ENCODE measurements around the gene BPIFB6. TPM values are rescaled to one million over a fixed set of nuclear protein-coding genes. Genes with fewer than 3 reads are reported as not detected.

The BPIFB6 gene
- total and polyA plus RNA-seq, 2 donors (not counting 1 experiment from before 2014, with no cell fraction given) = not detected

- no peak overlapping the region for H3K9ac ChIP-seq (ENCODE audit: insufficient read depth, low read length)
- no peak overlapping the region for H3K27ac ChIP-seq (ENCODE audit: insufficient read depth, low read length)
- no peaks in the 10 kb centered on the region for H4K20me1 ChIP-seq (ENCODE audit: control insufficient read depth, extremely low read depth, insufficient read depth, low read length)
- no peaks in the 10 kb centered on the region for H3K9me3 ChIP-seq (ENCODE audit: control insufficient read depth, insufficient read depth, low read depth, low read length)
- no peaks in the 10 kb centered on the region for H3K36me3 ChIP-seq (ENCODE audit: control insufficient read depth, insufficient read depth, low read length)
- no peak for DNase-seq (ENCODE audit: low read depth in 2 of 2)
- no peaks in the 10 kb centered on the region for H3K79me2 ChIP-seq (ENCODE audit: control insufficient read depth, insufficient read depth, low read length)
- no peaks in the 10 kb centered on the region for H3K4me1 ChIP-seq (ENCODE audit: control insufficient read depth, extremely low read depth, insufficient read depth, low read length)
- TF ChIP-seq CTCF (conservative IDR thresholded peaks at IDR 0.05 in 1 of 2, IDR thresholded peaks at IDR 0.05 in 1 of 2; ENCODE audit: low read depth in 1 of 2, low read length in 2 of 2) (no peak), EZH2 (IDR thresholded peaks at IDR 0.05; ENCODE audit: low read length, missing control alignments) (no peak)
- H3K27me3 ChIP-seq (ENCODE audit: control insufficient read depth, insufficient read depth, low read length) = no peaks in the 10 kb centered on the region
- H2AFZ ChIP-seq (ENCODE audit: low read length) = no peak overlapping the region
- no peak overlapping the region for H3K4me3 ChIP-seq (replicated peaks in 1 of 4; ENCODE audit: control extremely low read depth in 1 of 4, insufficient read depth in 1 of 4, low read depth in 3 of 4, low read length in 4 of 4)
- no peak overlapping the region for H3K4me2 ChIP-seq (ENCODE audit: extremely low read depth, insufficient read depth, low read length)
These were observed 8.6 kb upstream of the BPIFB6 start for GRCh38 chr20:33022694-33023438.

- no peak overlapping the region for H3K27ac ChIP-seq (ENCODE audit: insufficient read depth, low read length)
- no peaks in the 10 kb centered on the region for H3K9me3 ChIP-seq (ENCODE audit: control insufficient read depth, insufficient read depth, low read depth, low read length)
- H2AFZ ChIP-seq (ENCODE audit: low read length) = no peak overlapping the region
- DNase-seq (ENCODE audit: low read depth in 2 of 2) = no peak
- no peaks in the 10 kb centered on the region for H3K4me1 ChIP-seq (ENCODE audit: control insufficient read depth, extremely low read depth, insufficient read depth, low read length)
- no peak overlapping the region for H3K4me3 ChIP-seq (replicated peaks in 1 of 4; ENCODE audit: control extremely low read depth in 1 of 4, insufficient read depth in 1 of 4, low read depth in 3 of 4, low read length in 4 of 4)
- H3K4me2 ChIP-seq (ENCODE audit: extremely low read depth, insufficient read depth, low read length) = no peak overlapping the region
- TF ChIP-seq EZH2 (IDR thresholded peaks at IDR 0.05; ENCODE audit: low read length, missing control alignments) (no peak), CTCF (conservative IDR thresholded peaks at IDR 0.05 in 1 of 2, IDR thresholded peaks at IDR 0.05 in 1 of 2; ENCODE audit: low read depth in 1 of 2, low read length in 2 of 2) (no peak)
- H3K27me3 ChIP-seq (ENCODE audit: control insufficient read depth, insufficient read depth, low read length) = no peaks in the 10 kb centered on the region
- H3K79me2 ChIP-seq (ENCODE audit: control insufficient read depth, insufficient read depth, low read length) = no peaks in the 10 kb centered on the region
- no peak overlapping the region for H3K9ac ChIP-seq (ENCODE audit: insufficient read depth, low read length)
- H3K36me3 ChIP-seq (ENCODE audit: control insufficient read depth, insufficient read depth, low read length) = no peaks in the 10 kb centered on the region
- no peaks in the 10 kb centered on the region for H4K20me1 ChIP-seq (ENCODE audit: control insufficient read depth, extremely low read depth, insufficient read depth, low read length)
These were observed 7.8 kb upstream of the BPIFB6 start for GRCh38 chr20:33023439-33024242.

GRCh38 chr20:33024243-33024560 lies 7.2 kb upstream of the BPIFB6 start:
- no peak for DNase-seq (ENCODE audit: low read depth in 2 of 2)
- Histone ChIP-seq H3K9ac (ENCODE audit: insufficient read depth, low read length) (no peak overlapping the region), H4K20me1 (ENCODE audit: control insufficient read depth, extremely low read depth, insufficient read depth, low read length) (no peaks in the 10 kb centered on the region), H3K4me2 (ENCODE audit: extremely low read depth, insufficient read depth, low read length) (no peak overlapping the region), H2AFZ (ENCODE audit: low read length) (no peak overlapping the region), H3K9me3 (ENCODE audit: control insufficient read depth, insufficient read depth, low read depth, low read length) (no peaks in the 10 kb centered on the region), H3K36me3 (ENCODE audit: control insufficient read depth, insufficient read depth, low read length) (no peaks in the 10 kb centered on the region), H3K79me2 (ENCODE audit: control insufficient read depth, insufficient read depth, low read length) (no peaks in the 10 kb centered on the region), H3K27me3 (ENCODE audit: control insufficient read depth, insufficient read depth, low read length) (no peaks in the 10 kb centered on the region), H3K27ac (ENCODE audit: insufficient read depth, low read length) (no peak overlapping the region), H3K4me3 (replicated peaks in 1 of 4; ENCODE audit: control extremely low read depth in 1 of 4, insufficient read depth in 1 of 4, low read depth in 3 of 4, low read length in 4 of 4) (no peak overlapping the region), H3K4me1 (ENCODE audit: control insufficient read depth, extremely low read depth, insufficient read depth, low read length) (no peaks in the 10 kb centered on the region)
- TF ChIP-seq CTCF (conservative IDR thresholded peaks at IDR 0.05 in 1 of 2, IDR thresholded peaks at IDR 0.05 in 1 of 2; ENCODE audit: low read depth in 1 of 2, low read length in 2 of 2) (no peak), EZH2 (IDR thresholded peaks at IDR 0.05; ENCODE audit: low read length, missing control alignments) (no peak)

All from fibroblast of lung (primary cell).